Bladder microvascular endothelial cell (primary cell): Measurements from ENCODE around the gene STPG1. TPM values are rescaled to one million over a fixed set of nuclear protein-coding genes. Genes with fewer than 3 reads are reported as not detected.

Experiments
- total RNA-seq: library from RNA; depleted of rRNA; stranded (reverse); fragments of >200 nt; gene quantifications from 2 replicates; pipeline ENCODE4 v1.2.3, GENCODE V29; 2014

Gene STPG1, protein sequence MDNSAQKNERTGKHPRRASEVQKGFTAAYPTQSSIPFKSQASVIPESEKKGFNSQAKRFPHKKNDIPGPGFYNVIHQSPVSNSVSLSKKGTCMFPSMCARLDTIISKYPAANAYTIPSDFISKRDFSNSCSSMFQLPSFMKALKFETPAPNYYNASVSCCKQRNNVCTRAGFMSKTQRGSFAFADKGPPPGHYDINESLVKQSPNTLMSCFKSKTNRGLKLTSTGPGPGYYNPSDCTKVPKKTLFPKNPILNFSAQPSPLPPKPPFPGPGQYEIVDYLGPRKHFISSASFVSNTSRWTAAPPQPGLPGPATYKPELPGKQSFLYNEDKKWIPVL
- 2.6 and 3.2 TPM in 2 replicates for total RNA-seq

DNA sequence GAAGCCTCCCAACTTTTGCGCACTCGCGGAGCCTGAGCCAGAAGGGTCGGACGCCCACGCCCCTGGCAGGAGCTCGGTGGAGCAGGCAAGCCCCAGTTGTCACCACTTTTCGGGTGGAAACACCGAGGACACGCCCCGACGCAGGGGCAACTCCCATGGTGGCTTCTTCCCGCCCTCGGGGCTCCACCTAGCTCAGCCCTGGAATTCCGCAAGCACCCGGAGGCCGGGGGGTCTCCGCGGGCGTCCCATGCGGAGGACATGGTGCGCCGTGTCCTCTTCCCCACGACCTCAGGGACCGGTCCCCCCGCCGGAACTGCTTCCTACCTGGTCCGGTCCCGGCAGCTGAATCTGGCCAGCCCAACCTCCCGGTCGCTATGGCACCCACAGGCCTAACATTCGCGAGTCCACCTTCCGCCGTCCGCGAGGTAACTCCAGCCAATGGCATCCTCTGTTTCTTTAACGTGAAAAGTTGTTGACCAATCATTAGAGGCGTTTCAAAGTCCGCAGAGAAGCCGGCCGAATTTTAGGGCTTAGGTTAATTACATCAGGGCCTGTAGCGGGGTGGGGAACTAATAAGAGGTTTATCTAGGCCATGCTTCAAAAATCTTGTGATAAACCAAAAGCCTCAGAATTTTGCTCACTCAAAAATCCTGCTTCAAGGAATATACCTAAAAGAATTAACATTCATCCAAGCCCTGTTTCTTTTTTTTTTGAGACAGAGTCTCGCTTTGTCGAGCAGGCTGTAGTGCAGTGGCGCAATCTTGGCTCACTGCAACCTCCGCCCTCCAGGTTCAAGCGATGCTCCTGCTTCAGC is at the start of gene STPG1:
Gene STPG1, minus strand, starts transcription at position 433 of the 814 bp plus-strand sequence. CDS start 12,394 bp downstream, outside the sequence.

DNA sequence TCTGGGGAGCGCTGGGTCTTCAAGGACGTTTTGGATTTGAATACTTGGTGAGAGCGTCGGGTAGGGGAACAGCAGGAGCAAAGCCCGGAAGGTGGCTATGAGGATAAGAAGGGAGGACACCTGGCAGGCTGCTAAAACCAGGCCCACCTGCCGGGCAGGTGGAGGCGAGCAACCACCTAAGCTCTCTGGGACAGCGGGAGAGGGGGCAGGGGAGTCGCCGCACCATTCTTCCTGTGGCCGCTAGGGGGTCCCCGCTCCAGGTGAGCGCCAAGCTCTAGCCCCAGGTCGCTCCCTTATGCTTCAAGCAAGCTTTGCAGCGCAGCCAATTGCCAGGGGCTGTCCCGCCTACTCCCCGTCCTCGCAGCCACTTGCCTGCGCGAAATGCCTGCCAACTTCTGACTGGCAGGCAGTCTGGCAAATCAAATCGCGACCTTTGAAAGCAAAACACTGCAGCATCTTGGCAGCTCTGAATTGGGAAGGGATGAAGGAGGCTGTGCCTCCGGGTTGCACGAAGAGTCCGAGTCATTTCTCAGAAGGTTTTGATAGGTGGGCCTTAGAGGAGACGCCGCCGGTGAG is 1.8 kb upstream of the STPG1 start, which contains the start of gene NIPAL3:
Gene NIPAL3, plus strand, starts transcription at position 469 of the 576 bp plus-strand sequence. CDS start 3,746 bp downstream, outside the sequence.

DNA sequence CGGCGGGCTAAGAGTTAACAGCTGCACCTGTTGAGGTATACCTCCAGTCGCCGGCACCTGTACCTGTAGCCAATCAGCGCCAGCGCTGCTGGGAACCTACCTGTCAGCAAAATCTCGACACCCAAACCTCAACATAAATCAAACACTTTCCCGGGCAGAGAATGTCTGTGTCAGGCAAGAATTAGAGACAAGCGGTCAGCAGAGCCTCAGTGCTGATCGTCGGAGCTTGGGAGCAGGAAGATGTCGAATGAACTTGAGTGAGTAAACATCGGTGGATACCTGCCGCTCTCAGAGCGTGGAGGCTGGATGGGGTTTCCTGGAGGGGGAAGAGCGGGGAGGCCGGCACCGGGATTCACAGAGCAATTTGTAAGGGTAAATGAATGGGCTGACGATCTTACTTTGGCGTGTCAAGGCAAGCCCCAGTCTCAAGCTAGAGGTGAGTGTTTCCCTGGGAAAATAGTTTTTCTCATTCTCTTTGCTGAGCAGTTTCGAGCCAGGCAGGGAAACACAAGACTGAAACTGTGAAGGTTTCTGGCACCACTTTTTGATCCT is 94.2 kb downstream of the STPG1 start, which contains the start of gene GRHL3:
Gene GRHL3, plus strand, starts transcription at position 46 of the 552 bp plus-strand sequence. Its CDS starts 195 bp downstream, at position 241.

Other genes with a start within 250 kb of the STPG1 start
- not detected in 2 replicates for gene IFNLR1, start 226.5 kb downstream of the STPG1 start, total RNA-seq
- not detected in 2 replicates for gene GRHL3, start 94.4 kb downstream of the STPG1 start, total RNA-seq
- 10.4 and 26.2 TPM in 2 replicates for gene NIPAL3, start 2.0 kb upstream of the STPG1 start, total RNA-seq
- gene RCAN3, start 89.1 kb upstream of the STPG1 start, total RNA-seq: 1.4 and 2.4 TPM in 2 replicates
- not detected in 2 replicates for gene NCMAP, start 142.3 kb upstream of the STPG1 start, total RNA-seq
- 14.6 and 32.4 TPM in 2 replicates for gene SRRM1, start 229.5 kb upstream of the STPG1 start, total RNA-seq